ENCODE measurements around the gene DNAJC6. TPM values are rescaled to one million over a fixed set of nuclear protein-coding genes. Genes with fewer than 3 reads are reported as not detected.

Gene DNAJC6
- total RNA-seq, 1 experiment from 2014 or later, result 4.0 TPM

GRCh38 chr1:65387821-65388220, 78.5 kb downstream of the DNAJC6 start:
- Histone ChIP-seq H3K4me1 (ENCODE audit: control insufficient read depth, insufficient read depth, low read length) (no peaks in the 10 kb centered on the region), H3K9me3 (ENCODE audit: control insufficient read depth, insufficient read depth, low read depth, low read length) (no peaks in the 10 kb centered on the region), H3K4me3 (ENCODE audit: low read depth in 2 of 2, low read length in 2 of 2) (no peak overlapping the region), H3K36me3 (ENCODE audit: control insufficient read depth, insufficient read depth, low read length) (no peaks in the 10 kb centered on the region), H3K27ac (ENCODE audit: low read length) (no peak overlapping the region), H3K27me3 (ENCODE audit: control insufficient read depth, insufficient read depth, low read length) (no peaks in the 10 kb centered on the region)
- no peak for TF ChIP-seq CTCF (IDR thresholded peaks at IDR 0.05)
- TF ChIP-seq SIN3A (IDR thresholded peaks at IDR 0.05; ENCODE audit: borderline replicate concordance, insufficient read depth, low read depth, low read length), result no peak
- TF ChIP-seq REST (IDR thresholded peaks at IDR 0.05; ENCODE audit: insufficient read depth in 1 of 2, low read depth in 2 of 2, low read length in 1 of 2), result no peak
- TF ChIP-seq TCF7L2 (IDR thresholded peaks at IDR 0.05; ENCODE audit: low read depth, low read length), result no peak
- no peak for TF ChIP-seq POLR2AphosphoS5 (IDR thresholded peaks at IDR 0.05; ENCODE audit: low read depth, low read length)
- no TSS peak for BruUV-seq (replicated peaks)
- intact Hi-C loops (cut with micrococcal nuclease; ENCODE audit: unreplicated experiment) (no loop called here), in situ Hi-C loops (cut with HindIII; ENCODE audit: low pct_unique_long_range_greater_than_20kb, low sequenced_read_pairs) (no loop called here)
- CTCF ChIA-PET, result no interaction called here
- DNase-seq (ENCODE audit: low read depth, low spot score), result no peak
- POLR2A ChIA-PET, result no interaction called here
- ATAC-seq, result no peak

- Histone ChIP-seq H3K9me3 (ENCODE audit: control insufficient read depth, insufficient read depth, low read depth, low read length) (no peaks in the 10 kb centered on the region), H3K4me1 (ENCODE audit: control insufficient read depth, insufficient read depth, low read length) (no peaks in the 10 kb centered on the region), H3K27me3 (ENCODE audit: control insufficient read depth, insufficient read depth, low read length) (no peaks in the 10 kb centered on the region), H3K4me3 (ENCODE audit: low read depth in 2 of 2, low read length in 2 of 2) (no peak overlapping the region), H3K36me3 (ENCODE audit: control insufficient read depth, insufficient read depth, low read length) (no peaks in the 10 kb centered on the region), H3K27ac (ENCODE audit: low read length) (no peak overlapping the region)
- ChIA-PET CTCF (no interaction called here), POLR2A (no interaction called here)
- no peak for ATAC-seq
- DNase-seq (ENCODE audit: low read depth, low spot score), result no peak
- in situ Hi-C loops (cut with HindIII; ENCODE audit: low pct_unique_long_range_greater_than_20kb, low sequenced_read_pairs) (no loop called here), intact Hi-C loops (cut with micrococcal nuclease; ENCODE audit: unreplicated experiment) (no loop called here)
- no TSS peak for BruUV-seq (replicated peaks)
- no peak for TF ChIP-seq TCF7L2 (IDR thresholded peaks at IDR 0.05; ENCODE audit: low read depth, low read length)
Measured at GRCh38 chr1:65388908-65389695, 79.8 kb downstream of the DNAJC6 start.

GRCh38 chr1:65392497-65392896, 83.2 kb downstream of the DNAJC6 start:
- Histone ChIP-seq H3K27me3 (ENCODE audit: control insufficient read depth, insufficient read depth, low read length) (no peaks in the 10 kb centered on the region), H3K36me3 (ENCODE audit: control insufficient read depth, insufficient read depth, low read length) (no peaks in the 10 kb centered on the region), H3K9me3 (ENCODE audit: control insufficient read depth, insufficient read depth, low read depth, low read length) (no peaks in the 10 kb centered on the region), H3K4me3 (ENCODE audit: low read depth in 2 of 2, low read length in 2 of 2) (no peak overlapping the region), H3K27ac (ENCODE audit: low read length) (no peak overlapping the region), H3K4me1 (ENCODE audit: control insufficient read depth, insufficient read depth, low read length) (no peaks in the 10 kb centered on the region)
- ChIA-PET CTCF (no interaction called here), POLR2A (no interaction called here)
- no TSS peak for BruUV-seq (replicated peaks)
- intact Hi-C loops (cut with micrococcal nuclease; ENCODE audit: unreplicated experiment), result no loop called here
- no peak for DNase-seq (ENCODE audit: low read depth, low spot score)
- in situ Hi-C loops (cut with HindIII; ENCODE audit: low pct_unique_long_range_greater_than_20kb, low sequenced_read_pairs), result no loop called here
- TF ChIP-seq TCF7L2 (IDR thresholded peaks at IDR 0.05; ENCODE audit: low read depth, low read length), result no peak
- TF ChIP-seq SIN3A (IDR thresholded peaks at IDR 0.05; ENCODE audit: borderline replicate concordance, insufficient read depth, low read depth, low read length), result no peak
- no peak for TF ChIP-seq REST (IDR thresholded peaks at IDR 0.05; ENCODE audit: insufficient read depth in 1 of 2, low read depth in 2 of 2, low read length in 1 of 2)
- TF ChIP-seq POLR2AphosphoS5 (IDR thresholded peaks at IDR 0.05; ENCODE audit: low read depth, low read length), result no peak
- no peak for TF ChIP-seq CTCF (IDR thresholded peaks at IDR 0.05)
- no peak for ATAC-seq
